Fibroblast of villous mesenchyme (primary cell): ENCODE measurements around the gene B3GAT3. TPM values are rescaled to one million over a fixed set of nuclear protein-coding genes. Genes with fewer than 3 reads are reported as not detected.

Experiments used
- DNase-seq: peaks from one replicate; pipeline ENCODE4 v3.0.0-alpha.2; 2010; ENCODE audit warnings: low read depth
- H3K4me3 ChIP-seq: 2 replicates; pipeline ENCODE4 v1.5.1; 2011; ENCODE audit warnings: low read depth, mild to moderate bottlenecking, low read length
- CTCF ChIP-seq: IDR thresholded peaks from 2 replicates; pipeline ENCODE4 v1.5.1; 2012; ENCODE audit warnings: low read depth, mild to moderate bottlenecking, low read length; ENCODE audit not compliant: insufficient read depth
- total RNA-seq: library from RNA; depleted of rRNA; stranded (reverse); fragments of >200 nt; gene quantifications from 2 replicates; pipeline ENCODE4 v1.2.3, GENCODE V29; 2012

B3GAT3 gene
- total RNA-seq, 1 donor, result 36.3 TPM

DNA sequence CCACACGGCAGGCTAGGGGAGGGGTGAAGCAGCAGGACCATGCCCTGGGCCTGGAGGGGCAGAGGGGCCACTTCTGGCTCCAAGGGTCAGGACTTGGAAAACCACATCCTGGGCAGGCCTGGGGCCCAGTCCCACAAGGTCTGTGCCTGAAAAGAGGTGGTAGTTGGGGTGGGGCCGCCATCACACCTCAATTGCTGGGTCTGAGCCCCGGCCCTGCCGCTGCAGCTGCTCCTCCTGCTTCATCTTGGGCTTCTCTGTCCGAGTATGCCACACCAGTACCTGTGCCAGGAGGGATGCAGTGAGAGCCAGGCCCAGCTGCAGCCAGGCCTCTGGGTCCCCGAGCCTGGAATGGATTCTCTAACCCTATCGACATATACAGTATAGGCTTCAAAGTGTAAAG is 6.3 kb downstream of the B3GAT3 start:
- no peak for DNase-seq
- TF ChIP-seq CTCF, result no peak
- H3K4me3 ChIP-seq, result no peak overlapping the region

DNA sequence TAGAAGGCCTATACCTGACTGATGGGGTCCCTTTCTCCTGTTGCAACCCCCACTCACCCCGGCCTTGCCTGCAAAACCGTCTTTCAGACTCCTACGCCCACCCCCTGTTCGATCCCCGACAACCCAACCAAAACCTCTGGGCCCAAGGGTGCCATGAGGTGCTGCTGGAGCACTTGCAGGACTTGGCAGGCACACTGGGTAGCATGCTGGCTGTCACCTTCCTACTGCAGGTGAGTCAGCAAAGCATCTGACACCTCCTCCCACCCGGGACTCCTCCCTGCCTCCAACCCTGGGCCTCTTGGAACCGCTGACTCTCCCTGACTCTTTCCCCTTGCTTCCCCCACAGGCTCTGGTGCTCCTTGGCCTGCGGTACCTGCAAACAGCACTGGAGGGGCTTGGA is 7.5 kb downstream of the B3GAT3 start:
- no peak overlapping the region for H3K4me3 ChIP-seq
- DNase-seq, result no peak
- no peak for TF ChIP-seq CTCF

DNA sequence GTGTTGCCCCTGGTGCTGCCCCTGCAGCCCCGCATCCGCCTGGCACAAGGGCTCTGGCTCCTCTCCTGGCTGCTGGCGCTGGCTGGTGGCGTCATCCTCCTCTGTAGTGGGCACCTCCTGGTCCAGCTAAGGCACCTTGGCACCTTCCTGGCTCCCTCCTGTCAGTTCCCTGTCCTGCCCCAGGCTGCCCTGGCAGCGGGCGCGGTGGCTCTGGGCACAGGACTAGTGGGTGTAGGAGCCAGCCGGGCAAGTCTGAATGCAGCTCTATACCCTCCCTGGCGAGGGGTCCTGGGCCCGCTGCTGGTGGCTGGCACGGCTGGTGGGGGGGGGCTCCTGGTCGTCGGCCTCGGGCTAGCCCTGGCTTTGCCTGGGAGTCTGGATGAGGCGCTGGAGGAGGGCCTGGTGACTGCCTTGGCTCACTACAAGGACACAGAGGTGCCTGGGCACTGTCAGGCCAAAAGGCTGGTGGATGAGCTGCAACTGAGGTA is 8.5 kb downstream of the B3GAT3 start:
- no peak overlapping the region for H3K4me3 ChIP-seq

DNA sequence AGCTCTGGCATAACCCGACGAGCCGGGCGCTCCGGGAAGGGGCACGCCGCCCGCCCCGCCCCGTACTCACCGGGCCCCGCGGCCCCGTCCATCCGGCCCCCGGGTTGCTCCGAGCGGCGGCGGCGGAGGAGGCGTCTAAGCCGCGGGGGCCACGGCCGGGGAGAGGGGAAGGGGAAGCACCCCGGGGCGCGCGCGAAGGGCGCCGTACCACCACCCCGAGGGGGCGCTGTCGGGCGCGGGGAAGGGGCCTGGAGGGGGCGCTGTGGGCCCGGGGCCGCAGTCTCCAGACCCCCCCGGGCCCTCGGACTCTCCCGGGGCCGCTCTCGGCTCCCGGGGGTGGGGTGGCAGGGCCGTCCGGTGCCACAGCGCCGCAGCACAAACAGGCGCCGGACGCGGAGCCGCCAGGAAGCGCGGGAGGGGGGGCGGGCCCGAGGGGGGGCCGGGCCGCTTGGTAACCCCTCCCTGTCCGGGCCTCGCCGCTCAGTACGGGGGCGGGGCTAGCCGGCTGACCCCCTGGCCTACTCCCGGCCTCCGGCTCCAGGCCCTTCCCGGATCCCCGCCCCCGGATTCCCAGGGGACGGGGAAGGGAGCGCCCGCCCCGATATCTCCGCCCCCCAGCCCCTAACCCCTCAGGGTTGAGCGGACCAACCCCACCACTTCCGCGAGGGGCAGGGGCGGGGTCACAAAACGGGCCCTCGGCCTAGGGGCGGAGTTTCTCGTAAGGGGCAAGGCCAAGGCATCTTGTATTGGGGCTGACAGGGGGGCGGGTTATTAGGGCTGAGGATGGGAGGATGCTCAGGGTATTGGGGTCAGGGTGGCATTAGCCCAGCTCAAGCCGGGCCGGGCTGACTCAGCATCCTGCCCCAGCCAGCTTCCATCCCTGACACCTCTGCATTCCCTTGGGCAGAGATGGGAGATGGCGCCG is 9.2 kb downstream of the B3GAT3 start, which contains the start of the genes EML3 and ROM1:
Gene EML3, minus strand, starts transcription at position 410 of the 925 bp plus-strand sequence. Its CDS starts 318 bp downstream, at position 92.
Gene ROM1, plus strand, starts transcription at position 892 of the 925 bp plus-strand sequence. Its CDS starts 25 bp downstream, at position 917.
- peak; percentile 91 for DNase-seq
- peak within 1 kb of the TSS; percentile 63 for H3K4me3 ChIP-seq
- peak; percentile 84 for TF ChIP-seq CTCF

More for the DNA sequence above, 8.5 kb downstream of the B3GAT3 start:
- no peak for DNase-seq
- TF ChIP-seq CTCF, result no peak

- H3K4me3 ChIP-seq, result peak overlapping the region; percentile 63
- DNase-seq, result peak; percentile 55
- no peak for TF ChIP-seq CTCF
Observed at GRCh38 chr11:62611705-62612365, 10.0 kb downstream of the B3GAT3 start.

DNA sequence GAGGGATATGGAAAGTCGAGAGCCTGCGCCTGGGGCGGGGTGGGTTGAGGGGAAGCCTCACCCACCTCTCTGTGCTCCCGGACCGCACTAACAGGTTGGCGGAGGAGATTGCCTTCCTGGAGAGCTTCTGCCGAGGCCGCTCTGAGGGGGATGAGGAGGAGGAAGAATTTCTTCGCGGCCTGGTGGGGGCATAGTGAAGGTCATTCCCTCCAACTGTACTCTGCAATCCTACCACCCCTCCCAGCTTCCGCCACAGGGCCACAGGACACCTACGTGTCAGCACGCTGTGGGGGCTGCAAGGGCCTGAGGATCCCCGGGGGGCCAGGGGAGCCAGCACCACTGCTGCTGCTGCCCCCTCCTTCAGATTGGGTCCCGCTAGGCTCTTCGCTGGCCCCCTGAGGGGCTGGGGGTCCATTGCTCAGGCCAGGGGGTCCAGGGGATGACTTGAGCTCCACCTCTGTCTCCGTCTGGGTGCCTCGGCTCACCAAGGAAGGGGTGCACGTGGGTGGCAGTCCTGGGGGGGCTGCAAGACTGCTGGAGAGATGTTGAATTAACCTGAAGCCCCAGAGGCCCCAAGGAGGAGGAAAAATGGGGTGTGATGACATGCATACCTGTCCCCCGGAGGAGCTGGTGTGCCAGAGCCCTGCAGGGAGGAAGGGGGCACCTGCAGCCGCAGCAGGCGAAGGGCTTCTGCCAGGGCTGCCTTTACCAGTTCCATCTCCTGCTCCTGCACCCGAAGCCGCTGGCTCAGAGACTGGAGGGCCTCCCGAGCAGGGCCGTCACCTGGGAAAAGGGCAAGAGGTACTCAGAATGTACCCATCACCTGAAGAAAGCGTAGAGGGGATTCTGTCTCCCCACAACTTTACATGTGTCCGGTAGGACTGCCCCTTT is 10.7 kb downstream of the B3GAT3 start:
- H3K4me3 ChIP-seq, result peak overlapping the region; percentile 63
- DNase-seq, result no peak
- TF ChIP-seq CTCF, result no peak
